ENCODE results near the gene GCHFR.
A peak's percentile ranks its signal among the peaks of the same experiment; 100 is the strongest.

The GCHFR gene

GRCh38 chr15:40747685-40748631 lies 15.9 kb upstream of the GCHFR start:
- peak overlapping the region in 1 of 2 donors; percentile 95 for H3K27ac Mint-ChIP-seq
- peaks cover 50% of the 10 kb centered on the region for H3K4me1 Mint-ChIP-seq
- no peaks in the 10 kb centered on the region for H3K9me3 Mint-ChIP-seq
- DNase-seq (no peak), ATAC-seq (no peak)
- H3K4me3 Mint-ChIP-seq, result no peak overlapping the region
- no peaks in the 10 kb centered on the region for H3K27me3 Mint-ChIP-seq

GRCh38 chr15:40749151-40749630 lies 14.7 kb upstream of the GCHFR start:
- DNase-seq (no peak), ATAC-seq (no peak)
- Mint-ChIP-seq H3K4me1 (peaks cover 51% of the 10 kb centered on the region), H3K9me3 (no peaks in the 10 kb centered on the region), H3K27me3 (no peaks in the 10 kb centered on the region), H3K27ac (no peak overlapping the region), H3K4me3 (no peak overlapping the region)

GRCh38 chr15:40750885-40751284 lies 13.0 kb upstream of the GCHFR start:
- no peaks in the 10 kb centered on the region for H3K9me3 Mint-ChIP-seq
- H3K27me3 Mint-ChIP-seq, result no peaks in the 10 kb centered on the region
- ATAC-seq (no peak), DNase-seq (no peak)
- no peak overlapping the region for H3K4me3 Mint-ChIP-seq
- H3K27ac Mint-ChIP-seq, result no peak overlapping the region
- H3K4me1 Mint-ChIP-seq, result peaks cover 58% of the 10 kb centered on the region

GRCh38 chr15:40751745-40752144 lies 12.1 kb upstream of the GCHFR start:
- H3K4me3 Mint-ChIP-seq, result no peak overlapping the region
- ATAC-seq, result no peak
- H3K4me1 Mint-ChIP-seq, result peaks cover 58% of the 10 kb centered on the region
- H3K9me3 Mint-ChIP-seq, result no peaks in the 10 kb centered on the region
- H3K27me3 Mint-ChIP-seq, result no peaks in the 10 kb centered on the region
- no peak for DNase-seq
- H3K27ac Mint-ChIP-seq, result no peak overlapping the region

GRCh38 chr15:40754574-40754882 lies 9.3 kb upstream of the GCHFR start:
- Mint-ChIP-seq H3K27ac (peak overlapping the region; percentile 78 to 99), H3K27me3 (no peaks in the 10 kb centered on the region), H3K9me3 (no peaks in the 10 kb centered on the region), H3K4me3 (peak overlapping the region; percentile 98 to 100), H3K4me1 (peaks cover 45% of the 10 kb centered on the region)
- ATAC-seq (peak; percentile 19), DNase-seq (no peak)

- Mint-ChIP-seq H3K4me3 (peak within 1 kb of the TSS; percentile 98 to 100), H3K4me1 (peaks cover 45% of the 10 kb centered on the region), H3K27ac (peak within 1 kb of the TSS; percentile 99 to 100), H3K27me3 (no peaks in the 10 kb centered on the region), H3K9me3 (no peaks in the 10 kb centered on the region)
- DNase-seq (peak; percentile 94 to 95), ATAC-seq (peak; percentile 90)
These were observed 8.7 kb upstream of the GCHFR start, which contains the start of gene RMDN3 for GRCh38 chr15:40754883-40755811. Gene RMDN3 (minus strand): TSS chr15:40755254. CDS start chr15:40754783, 471 bp downstream.

GRCh38 chr15:40755812-40756208 lies 8.1 kb upstream of the GCHFR start:
- H3K9me3 Mint-ChIP-seq, result no peaks in the 10 kb centered on the region
- peak overlapping the region; percentile 99 to 100 for H3K27ac Mint-ChIP-seq
- no peaks in the 10 kb centered on the region for H3K27me3 Mint-ChIP-seq
- DNase-seq (no peak), ATAC-seq (no peak)
- H3K4me1 Mint-ChIP-seq, result peaks cover 45% of the 10 kb centered on the region
- H3K4me3 Mint-ChIP-seq, result peak overlapping the region; percentile 98 to 100

GRCh38 chr15:40756938-40757337 lies 6.9 kb upstream of the GCHFR start:
- DNase-seq (no peak), ATAC-seq (no peak)
- Mint-ChIP-seq H3K9me3 (no peaks in the 10 kb centered on the region), H3K27ac (peak overlapping the region in 1 of 2 donors; percentile 30), H3K27me3 (no peaks in the 10 kb centered on the region), H3K4me1 (peaks cover 39% of the 10 kb centered on the region), H3K4me3 (peak overlapping the region in 1 of 2 donors; percentile 41)

- DNase-seq (no peak), ATAC-seq (no peak)
- Mint-ChIP-seq H3K9me3 (no peaks in the 10 kb centered on the region), H3K27ac (no peak overlapping the region), H3K4me3 (no peak overlapping the region), H3K4me1 (peaks cover 33% of the 10 kb centered on the region), H3K27me3 (no peaks in the 10 kb centered on the region)
These were observed 3.9 kb upstream of the GCHFR start for GRCh38 chr15:40759961-40760360.

GRCh38 chr15:40762919-40763800 lies 708 bp upstream of the GCHFR start:
- peak in 1 of 2 donors; percentile 55 for DNase-seq
- Mint-ChIP-seq H3K9me3 (no peaks in the 10 kb centered on the region), H3K4me3 (peak overlapping the region; percentile 94 to 95), H3K27me3 (no peaks in the 10 kb centered on the region), H3K4me1 (peaks cover 56% of the 10 kb centered on the region), H3K27ac (peak overlapping the region; percentile 76 to 94)
- peak; percentile 23 for ATAC-seq

GRCh38 chr15:40764629-40765103 lies 798 bp downstream of the GCHFR start:
- no peaks in the 10 kb centered on the region for H3K27me3 Mint-ChIP-seq
- DNase-seq, result no peak
- peaks cover 71% of the 10 kb centered on the region for H3K4me1 Mint-ChIP-seq

GRCh38 chr15:40766194-40766815 lies 2.4 kb downstream of the GCHFR start:
- peak overlapping the region; percentile 22 to 94 for H3K4me3 Mint-ChIP-seq
- H3K9me3 Mint-ChIP-seq, result no peaks in the 10 kb centered on the region
- peaks cover 87% of the 10 kb centered on the region for H3K4me1 Mint-ChIP-seq

More at GRCh38 chr15:40764629-40765103, 798 bp downstream of the GCHFR start:
- Mint-ChIP-seq H3K4me3 (peak overlapping the region; percentile 94 to 95), H3K9me3 (no peaks in the 10 kb centered on the region), H3K27ac (peak overlapping the region in 1 of 2 donors; percentile 19)
- ATAC-seq, result no peak

GRCh38 chr15:40766906-40767837 lies 3.3 kb downstream of the GCHFR start:
- Mint-ChIP-seq H3K27ac (peak overlapping the region in 1 of 2 donors; percentile 48), H3K4me3 (no peak overlapping the region), H3K27me3 (no peaks in the 10 kb centered on the region), H3K9me3 (no peaks in the 10 kb centered on the region), H3K4me1 (peaks cover 88% of the 10 kb centered on the region)
- DNase-seq (no peak), ATAC-seq (no peak)

More at GRCh38 chr15:40766194-40766815, 2.4 kb downstream of the GCHFR start:
- ATAC-seq, result no peak
- H3K27me3 Mint-ChIP-seq, result no peaks in the 10 kb centered on the region
- DNase-seq, result no peak
- no peak overlapping the region for H3K27ac Mint-ChIP-seq

Measured in stimulated activated naive CD8-positive, alpha-beta T cell treated with anti-CD3 and anti-CD28 coated beads, Interleukin-15, amount 100 ng/mL, for 72 hours (primary cell).